WERI-Rb-1 (cell line): ENCODE data around the gene EEFSEC.

ENCODE experiments used
- DNase-seq: peaks from one replicate; pipeline ENCODE4 v3.0.0-alpha.2; 2020
- H3K27ac ChIP-seq: fragments of 250-450 bp; sonication (Bioruptor Pico); 2 replicates; pipeline ENCODE4 v1.5.1; 2020; ENCODE audit warnings: mild to moderate bottlenecking, moderate library complexity
- H3K27me3 ChIP-seq: fragments of 250-450 bp; sonication (Bioruptor Pico); 2 replicates; pipeline ENCODE4 v1.5.1; 2021; ENCODE audit warnings: mild to moderate bottlenecking, low read depth, moderate library complexity; ENCODE audit not compliant: insufficient read depth, severe bottlenecking
- H3K36me3 ChIP-seq: fragments of 250-450 bp; sonication (Bioruptor Pico); 2 replicates; pipeline ENCODE4 v1.5.1; 2020; ENCODE audit warnings: mild to moderate bottlenecking, moderate library complexity
- H3K4me3 ChIP-seq: 2 replicates; pipeline ENCODE4 v1.5.1; 2011; ENCODE audit warnings: low read depth, mild to moderate bottlenecking, control low read depth, low read length
- H3K9me3 ChIP-seq: fragments of 250-450 bp; sonication (Bioruptor Pico); 2 replicates; pipeline ENCODE4 v1.5.1; 2021; ENCODE audit warnings: mild to moderate bottlenecking, moderate library complexity; ENCODE audit not compliant: severe bottlenecking
- TF ChIP-seq, protein P1 (sequence below): IDR thresholded peaks from 2 replicates; pipeline ENCODE4 v1.5.1; 2011; ENCODE audit warnings: low read depth, mild to moderate bottlenecking, control low read depth, inconsistent platforms, low read length

Gene EEFSEC

GRCh38 chr3:128357538-128357937 lies 204.3 kb downstream of the EEFSEC start:
- no peaks in the 10 kb centered on the region for H3K9me3 ChIP-seq
- H3K27me3 ChIP-seq: no peaks in the 10 kb centered on the region
- DNase-seq: no peak
- H3K27ac ChIP-seq: no peak overlapping the region
- TF ChIP-seq, protein P1, sequence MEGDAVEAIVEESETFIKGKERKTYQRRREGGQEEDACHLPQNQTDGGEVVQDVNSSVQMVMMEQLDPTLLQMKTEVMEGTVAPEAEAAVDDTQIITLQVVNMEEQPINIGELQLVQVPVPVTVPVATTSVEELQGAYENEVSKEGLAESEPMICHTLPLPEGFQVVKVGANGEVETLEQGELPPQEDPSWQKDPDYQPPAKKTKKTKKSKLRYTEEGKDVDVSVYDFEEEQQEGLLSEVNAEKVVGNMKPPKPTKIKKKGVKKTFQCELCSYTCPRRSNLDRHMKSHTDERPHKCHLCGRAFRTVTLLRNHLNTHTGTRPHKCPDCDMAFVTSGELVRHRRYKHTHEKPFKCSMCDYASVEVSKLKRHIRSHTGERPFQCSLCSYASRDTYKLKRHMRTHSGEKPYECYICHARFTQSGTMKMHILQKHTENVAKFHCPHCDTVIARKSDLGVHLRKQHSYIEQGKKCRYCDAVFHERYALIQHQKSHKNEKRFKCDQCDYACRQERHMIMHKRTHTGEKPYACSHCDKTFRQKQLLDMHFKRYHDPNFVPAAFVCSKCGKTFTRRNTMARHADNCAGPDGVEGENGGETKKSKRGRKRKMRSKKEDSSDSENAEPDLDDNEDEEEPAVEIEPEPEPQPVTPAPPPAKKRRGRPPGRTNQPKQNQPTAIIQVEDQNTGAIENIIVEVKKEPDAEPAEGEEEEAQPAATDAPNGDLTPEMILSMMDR: no peak
- H3K36me3 ChIP-seq: no peaks in the 10 kb centered on the region
- no peak overlapping the region for H3K4me3 ChIP-seq

DNA sequence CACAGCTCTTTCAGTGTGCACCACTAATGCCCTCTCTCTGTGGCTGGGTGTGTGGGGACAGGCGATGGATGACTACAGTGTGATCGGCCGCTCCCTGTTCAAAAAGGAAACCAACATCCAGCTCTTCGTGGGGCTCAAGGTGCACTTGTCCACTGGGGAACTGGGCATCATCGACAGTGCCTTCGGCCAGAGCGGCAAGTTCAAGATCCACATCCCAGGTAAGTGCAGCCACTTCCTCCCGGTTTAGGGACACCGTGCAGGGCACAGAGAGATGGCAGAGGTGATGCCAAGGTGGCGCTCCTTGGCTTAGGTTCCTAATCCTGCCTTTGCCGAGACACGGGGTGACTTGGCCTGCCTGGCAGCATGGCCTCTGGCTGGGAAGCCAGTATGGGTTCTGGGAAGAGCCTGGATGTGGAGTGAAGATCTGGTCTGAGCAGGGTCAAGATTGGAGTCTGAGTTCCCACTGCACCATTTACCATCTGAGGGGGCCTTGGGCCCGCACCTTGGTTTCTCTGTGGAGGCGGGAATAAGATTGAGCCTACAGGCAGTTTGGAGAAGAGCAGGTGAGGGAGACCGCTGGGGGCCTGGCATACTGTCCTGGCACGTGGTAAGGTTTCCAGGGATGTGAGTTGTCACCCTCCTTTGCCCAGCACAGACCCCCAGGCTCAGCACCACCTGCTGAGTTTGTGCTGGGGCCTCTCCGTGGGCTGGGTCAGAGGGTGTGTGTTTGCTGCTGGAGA lies 205.0 kb downstream of the EEFSEC start:
- no peak overlapping the region for H3K4me3 ChIP-seq
- no peak for DNase-seq
- no peaks in the 10 kb centered on the region for H3K36me3 ChIP-seq
- no peak overlapping the region for H3K27ac ChIP-seq
- no peaks in the 10 kb centered on the region for H3K27me3 ChIP-seq
- TF ChIP-seq, protein P1: no peak
- H3K9me3 ChIP-seq: no peaks in the 10 kb centered on the region

- TF ChIP-seq, protein P1: no peak
- no peak for DNase-seq
Observed at GRCh38 chr3:128359060-128359664, 205.9 kb downstream of the EEFSEC start.

GRCh38 chr3:128359846-128360642 lies 206.8 kb downstream of the EEFSEC start:
- TF ChIP-seq, protein P1: no peak
- no peaks in the 10 kb centered on the region for H3K36me3 ChIP-seq
- no peaks in the 10 kb centered on the region for H3K27me3 ChIP-seq
- no peak overlapping the region for H3K27ac ChIP-seq
- no peak overlapping the region for H3K4me3 ChIP-seq
- H3K9me3 ChIP-seq: no peaks in the 10 kb centered on the region
- no peak for DNase-seq

More at GRCh38 chr3:128359060-128359664, 205.9 kb downstream of the EEFSEC start:
- H3K9me3 ChIP-seq: no peaks in the 10 kb centered on the region
- no peaks in the 10 kb centered on the region for H3K36me3 ChIP-seq
- no peaks in the 10 kb centered on the region for H3K27me3 ChIP-seq
- no peak overlapping the region for H3K27ac ChIP-seq
- no peak overlapping the region for H3K4me3 ChIP-seq

DNA sequence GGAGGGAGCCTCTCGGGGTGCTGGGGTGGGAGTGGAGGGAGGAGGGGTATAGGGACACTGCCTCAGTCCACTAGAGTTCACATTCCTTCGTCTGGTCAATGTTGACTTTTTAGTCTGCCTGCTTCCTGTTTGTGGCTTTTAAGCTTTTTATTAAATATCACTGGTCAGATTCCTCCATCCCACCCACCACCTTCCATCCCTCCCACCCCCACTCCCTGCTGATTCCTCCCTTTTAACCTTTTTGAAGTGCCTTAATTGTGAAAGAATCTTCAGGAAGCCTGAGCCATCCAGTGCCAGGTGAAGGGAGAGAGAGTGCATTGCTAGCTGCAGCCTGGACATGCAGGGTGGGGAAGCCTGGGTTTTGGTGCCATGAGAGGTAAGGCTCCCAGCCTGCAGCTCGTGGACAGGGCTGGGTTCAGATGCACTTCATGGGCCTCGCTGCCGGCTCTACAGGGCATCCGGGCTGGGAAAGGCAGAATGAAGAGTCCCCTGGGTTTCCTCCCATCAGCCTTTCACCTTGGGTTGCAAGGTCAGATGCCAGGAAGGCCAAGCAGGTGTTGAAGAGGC lies 207.5 kb downstream of the EEFSEC start:
- H3K4me3 ChIP-seq: no peak overlapping the region
- H3K36me3 ChIP-seq: no peaks in the 10 kb centered on the region
- DNase-seq: no peak
- no peaks in the 10 kb centered on the region for H3K27me3 ChIP-seq
- no peaks in the 10 kb centered on the region for H3K9me3 ChIP-seq
- H3K27ac ChIP-seq: no peak overlapping the region
- TF ChIP-seq, protein P1: no peak
